ENCODE results near the gene VPS37B. TPM values are rescaled to one million over a fixed set of nuclear protein-coding genes. Genes with fewer than 3 reads are reported as not detected.
A peak's percentile ranks its signal among the peaks of the same experiment; 100 is the strongest.

VPS37B gene
- total RNA-seq, 2 experiments from 2014 or later: 33.4 to 36.8 TPM

GRCh38 chr12:122847921-122848421, 48.0 kb downstream of the VPS37B start:
- no peaks in the 10 kb centered on the region for H3K27me3 Mint-ChIP-seq
- H3K36me3 Mint-ChIP-seq: no peaks in the 10 kb centered on the region
- POLR2A ChIA-PET: no interaction called here
- H3K4me1 Mint-ChIP-seq: no peaks in the 10 kb centered on the region
- H3K27ac Mint-ChIP-seq: no peak overlapping the region
- H3K4me3 Mint-ChIP-seq: no peak overlapping the region
- DNase-seq (no peak), ATAC-seq (ENCODE audit: low read depth) (no peak)
- no peaks in the 10 kb centered on the region for H3K9me3 Mint-ChIP-seq

- no peaks in the 10 kb centered on the region for H3K27me3 Mint-ChIP-seq
- H3K9me3 Mint-ChIP-seq: no peaks in the 10 kb centered on the region
- POLR2A ChIA-PET: no interaction called here
- H3K4me3 Mint-ChIP-seq: no peak overlapping the region
- no peaks in the 10 kb centered on the region for H3K36me3 Mint-ChIP-seq
- no peaks in the 10 kb centered on the region for H3K4me1 Mint-ChIP-seq
- H3K27ac Mint-ChIP-seq: no peak overlapping the region
- ATAC-seq (ENCODE audit: low read depth): no peak
- DNase-seq: no peak
Observed at GRCh38 chr12:122847516-122847836, 48.4 kb downstream of the VPS37B start.

- no peak for DNase-seq
- H3K27ac Mint-ChIP-seq: no peak overlapping the region
- ATAC-seq (ENCODE audit: low read depth): no peak
- H3K4me3 Mint-ChIP-seq: no peak overlapping the region
- H3K4me1 Mint-ChIP-seq: no peaks in the 10 kb centered on the region
- POLR2A ChIA-PET: no interaction called here
- H3K36me3 Mint-ChIP-seq: no peaks in the 10 kb centered on the region
- no peaks in the 10 kb centered on the region for H3K9me3 Mint-ChIP-seq
- H3K27me3 Mint-ChIP-seq: no peaks in the 10 kb centered on the region
Observed at GRCh38 chr12:122846622-122847515, 49.1 kb downstream of the VPS37B start.

GRCh38 chr12:122845865-122846621, 49.9 kb downstream of the VPS37B start:
- no peaks in the 10 kb centered on the region for H3K27me3 Mint-ChIP-seq
- ATAC-seq (ENCODE audit: low read depth) (no peak), DNase-seq (no peak)
- no peaks in the 10 kb centered on the region for H3K4me1 Mint-ChIP-seq
- H3K36me3 Mint-ChIP-seq: no peaks in the 10 kb centered on the region
- no peaks in the 10 kb centered on the region for H3K9me3 Mint-ChIP-seq
- no peak overlapping the region for H3K27ac Mint-ChIP-seq
- POLR2A ChIA-PET: interaction anchor here (0.7 kb wide), 1 partner anchor 386 kb away, joined by 3 read pairs; no protein-coding TSS in a partner anchor
- no peak overlapping the region for H3K4me3 Mint-ChIP-seq

- H3K36me3 Mint-ChIP-seq: no peaks in the 10 kb centered on the region
- no peak overlapping the region for H3K4me3 Mint-ChIP-seq
- H3K9me3 Mint-ChIP-seq: no peaks in the 10 kb centered on the region
- no peaks in the 10 kb centered on the region for H3K27me3 Mint-ChIP-seq
- ATAC-seq (ENCODE audit: low read depth) (no peak), DNase-seq (no peak)
- POLR2A ChIA-PET: interaction anchor here (0.7 kb wide), 1 partner anchor 387 kb away, joined by 3 read pairs; no protein-coding TSS in a partner anchor
- no peaks in the 10 kb centered on the region for H3K4me1 Mint-ChIP-seq
- H3K27ac Mint-ChIP-seq: no peak overlapping the region
Observed at GRCh38 chr12:122845041-122845864, 50.7 kb downstream of the VPS37B start.

- Mint-ChIP-seq H3K9me3 (no peaks in the 10 kb centered on the region), H3K4me1 (no peaks in the 10 kb centered on the region), H3K27me3 (no peaks in the 10 kb centered on the region), H3K27ac (no peak overlapping the region), H3K36me3 (no peaks in the 10 kb centered on the region), H3K4me3 (no peak overlapping the region)
- DNase-seq (no peak), ATAC-seq (ENCODE audit: low read depth) (no peak)
- POLR2A ChIA-PET: no interaction called here
Observed at GRCh38 chr12:122844366-122844971, 51.5 kb downstream of the VPS37B start.

- peak overlapping the region; percentile 45 for H3K27ac Mint-ChIP-seq
- H3K9me3 Mint-ChIP-seq: no peaks in the 10 kb centered on the region
- POLR2A ChIA-PET: no interaction called here
- DNase-seq (no peak), ATAC-seq (ENCODE audit: low read depth) (no peak)
- H3K36me3 Mint-ChIP-seq: no peaks in the 10 kb centered on the region
- H3K27me3 Mint-ChIP-seq: no peaks in the 10 kb centered on the region
- H3K4me1 Mint-ChIP-seq: peaks cover 4% of the 10 kb centered on the region
- H3K4me3 Mint-ChIP-seq: no peak overlapping the region
Observed at GRCh38 chr12:122843455-122843854, 52.5 kb downstream of the VPS37B start.

GRCh38 chr12:122842505-122843405, 53.2 kb downstream of the VPS37B start:
- no peaks in the 10 kb centered on the region for H3K9me3 Mint-ChIP-seq
- POLR2A ChIA-PET: no interaction called here
- DNase-seq (no peak), ATAC-seq (ENCODE audit: low read depth) (no peak)
- no peak overlapping the region for H3K27ac Mint-ChIP-seq
- H3K27me3 Mint-ChIP-seq: no peaks in the 10 kb centered on the region
- peaks cover 9% of the 10 kb centered on the region for H3K4me1 Mint-ChIP-seq
- H3K36me3 Mint-ChIP-seq: no peaks in the 10 kb centered on the region
- no peak overlapping the region for H3K4me3 Mint-ChIP-seq

- POLR2A ChIA-PET: no interaction called here
- no peaks in the 10 kb centered on the region for H3K27me3 Mint-ChIP-seq
- H3K27ac Mint-ChIP-seq: no peak overlapping the region
- H3K9me3 Mint-ChIP-seq: no peaks in the 10 kb centered on the region
- H3K4me1 Mint-ChIP-seq: peaks cover 16% of the 10 kb centered on the region
- no peak for ATAC-seq (ENCODE audit: low read depth)
- no peak for DNase-seq
- no peaks in the 10 kb centered on the region for H3K36me3 Mint-ChIP-seq
- H3K4me3 Mint-ChIP-seq: no peak overlapping the region
Observed at GRCh38 chr12:122841544-122842321, 54.2 kb downstream of the VPS37B start.

- Mint-ChIP-seq H3K4me3 (no peak overlapping the region), H3K27me3 (no peaks in the 10 kb centered on the region), H3K9me3 (no peaks in the 10 kb centered on the region), H3K27ac (peak overlapping the region; percentile 8), H3K36me3 (no peaks in the 10 kb centered on the region), H3K4me1 (peaks cover 21% of the 10 kb centered on the region)
- POLR2A ChIA-PET: no interaction called here
- no peak for DNase-seq
- no peak for ATAC-seq (ENCODE audit: low read depth)
Observed at GRCh38 chr12:122840580-122841513, 55.1 kb downstream of the VPS37B start.
